ENCODE data around the gene ALKBH3.

Gene ALKBH3

GRCh38 chr11:43923406-43924111 is 42.9 kb downstream of the ALKBH3 start:
- no peak for DNase-seq

- no peak for DNase-seq
Measured at GRCh38 chr11:43924112-43924855, 43.7 kb downstream of the ALKBH3 start.

GRCh38 chr11:43925063-43925931 is 44.7 kb downstream of the ALKBH3 start:
- DNase-seq, result no peak

- no peak for DNase-seq
Measured at GRCh38 chr11:43925932-43926505, 45.4 kb downstream of the ALKBH3 start.

GRCh38 chr11:43927070-43927469 is 46.4 kb downstream of the ALKBH3 start:
- no peak for DNase-seq

- no peak for DNase-seq
Measured at GRCh38 chr11:43927925-43928707, 47.5 kb downstream of the ALKBH3 start.

- no peak for DNase-seq
Measured at GRCh38 chr11:43928721-43929120, 48.1 kb downstream of the ALKBH3 start.

GRCh38 chr11:43930868-43931716 is 50.5 kb downstream of the ALKBH3 start:
- DNase-seq, result no peak

GRCh38 chr11:43931717-43932039 is 51.0 kb downstream of the ALKBH3 start:
- DNase-seq, result no peak

- no peak for DNase-seq
Measured at GRCh38 chr11:43933226-43933607, 52.6 kb downstream of the ALKBH3 start.

- no peak for DNase-seq
Measured at GRCh38 chr11:43933608-43934551, 53.2 kb downstream of the ALKBH3 start.

GRCh38 chr11:43934601-43935423 is 54.2 kb downstream of the ALKBH3 start:
- no peak for DNase-seq

GRCh38 chr11:43935424-43935979 is 54.9 kb downstream of the ALKBH3 start:
- DNase-seq, result no peak

- no peak for DNase-seq
Measured at GRCh38 chr11:43936076-43936475, 55.4 kb downstream of the ALKBH3 start.

GRCh38 chr11:43937434-43938411 is 57.1 kb downstream of the ALKBH3 start:
- no peak for DNase-seq

- DNase-seq, result no peak
Measured at GRCh38 chr11:43941257-43941994, 60.8 kb downstream of the ALKBH3 start.
